ENCODE results near the gene KIF18B.

The KIF18B gene

DNA sequence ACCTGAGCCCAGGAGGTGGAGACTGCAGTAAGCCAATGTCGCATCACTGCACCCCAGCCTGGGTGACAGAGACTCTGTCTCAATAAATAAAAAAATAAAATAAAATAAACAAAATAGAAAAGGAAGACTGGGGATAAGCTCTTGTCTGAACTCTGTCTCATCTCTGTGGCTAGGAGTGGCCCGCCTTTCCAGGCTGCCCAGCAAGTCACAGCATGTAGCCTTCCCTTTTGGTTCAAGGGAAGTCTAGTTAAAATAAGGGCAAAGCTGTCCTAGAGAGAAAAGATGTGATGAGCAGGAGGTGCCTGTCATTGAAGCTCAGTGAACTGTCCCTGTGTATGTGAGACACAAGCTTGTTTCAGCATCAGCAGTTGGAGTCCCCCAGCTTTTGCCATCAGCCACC, 29.6 kb downstream of the KIF18B start:
- DNase-seq (ENCODE audit: low read depth): no peak

DNA sequence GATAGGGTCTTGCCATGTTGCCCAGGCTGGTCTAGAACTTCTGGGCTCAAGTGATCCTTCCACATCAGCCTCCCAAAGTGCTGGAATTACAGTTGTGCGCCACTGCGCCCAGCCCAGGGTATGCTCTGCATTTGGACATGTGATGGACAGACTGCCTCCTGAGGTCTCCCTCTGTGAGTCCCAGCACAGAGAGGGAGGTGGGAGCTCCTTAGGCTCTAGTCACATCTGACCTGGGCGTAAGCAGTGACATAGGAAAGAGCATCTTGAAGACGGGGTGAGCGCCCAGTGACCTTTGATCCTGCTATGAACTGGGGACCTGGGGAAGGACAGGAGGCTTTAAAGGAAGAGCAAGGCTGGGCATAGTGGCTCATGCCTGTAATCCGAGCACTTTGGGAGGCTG, 30.1 kb downstream of the KIF18B start:
- no peak for DNase-seq (ENCODE audit: low read depth)

DNA sequence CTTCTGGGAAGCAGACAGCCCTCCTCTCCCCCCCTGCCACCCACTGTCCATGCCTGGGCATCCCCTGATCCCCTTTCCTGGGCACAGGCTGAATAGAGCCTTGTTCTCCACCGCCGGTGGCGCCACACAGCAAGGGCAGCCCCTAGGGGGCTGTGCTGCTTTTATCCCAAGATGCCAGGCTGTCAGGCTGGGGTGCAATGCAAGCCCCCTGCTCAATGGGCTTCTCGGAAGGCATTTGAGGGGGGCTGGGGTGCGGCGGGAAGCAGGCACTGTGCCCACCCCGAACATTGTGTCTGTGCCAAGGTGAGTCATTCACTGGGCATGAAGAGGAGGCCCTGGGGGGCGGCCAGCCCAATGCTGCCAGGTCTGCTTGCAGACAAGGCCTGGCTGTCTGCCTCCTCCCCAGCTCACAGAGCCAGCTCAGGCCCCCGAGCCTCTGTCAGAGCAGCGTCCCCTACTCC, 30.8 kb downstream of the KIF18B start:
- DNase-seq (ENCODE audit: low read depth): peak; percentile 78

DNA sequence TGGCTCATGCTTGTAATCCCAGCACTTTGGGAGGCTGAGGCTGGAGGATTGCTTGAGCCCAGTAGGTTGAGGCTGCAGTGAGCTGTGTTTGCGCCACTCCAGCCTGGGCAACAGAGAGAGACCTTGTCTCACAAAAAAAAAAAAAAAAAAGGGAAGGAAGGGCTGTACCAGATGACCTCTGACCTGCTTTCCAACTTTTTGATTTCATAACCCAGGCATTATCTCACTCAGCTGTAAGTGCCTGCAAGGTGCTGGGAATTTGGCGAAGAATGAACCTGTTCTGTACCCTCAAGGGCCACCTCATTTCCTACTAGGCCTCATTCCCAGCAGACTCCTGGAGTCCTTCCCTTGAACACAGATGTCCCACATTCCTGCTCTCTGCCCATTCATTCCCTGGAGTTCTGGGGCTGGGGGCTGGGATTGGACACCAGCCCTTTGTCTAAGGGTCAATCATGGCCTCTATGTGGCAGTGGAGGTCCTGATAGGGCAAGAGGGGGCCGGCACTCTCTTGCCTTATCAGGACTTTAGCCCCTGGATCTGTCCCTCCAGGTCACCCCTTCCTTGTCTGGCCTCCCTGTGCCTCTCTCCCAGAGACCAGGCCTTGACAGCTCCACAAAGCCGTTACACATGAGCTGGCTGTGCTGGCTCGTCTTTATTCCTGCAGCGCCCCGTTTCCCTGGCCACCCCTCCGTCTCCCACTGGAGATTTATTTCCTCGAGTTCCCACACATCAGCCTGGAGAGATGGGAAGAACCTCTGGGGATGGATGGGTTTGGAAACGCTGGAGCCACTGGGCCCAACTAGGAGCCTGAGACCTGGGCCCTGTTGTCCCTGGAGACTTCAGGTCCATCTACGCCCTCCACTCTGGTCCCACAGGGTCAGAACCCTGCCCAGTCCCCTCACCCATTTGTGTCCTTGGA, 31.5 kb downstream of the KIF18B start:
- DNase-seq (ENCODE audit: low read depth): no peak

DNA sequence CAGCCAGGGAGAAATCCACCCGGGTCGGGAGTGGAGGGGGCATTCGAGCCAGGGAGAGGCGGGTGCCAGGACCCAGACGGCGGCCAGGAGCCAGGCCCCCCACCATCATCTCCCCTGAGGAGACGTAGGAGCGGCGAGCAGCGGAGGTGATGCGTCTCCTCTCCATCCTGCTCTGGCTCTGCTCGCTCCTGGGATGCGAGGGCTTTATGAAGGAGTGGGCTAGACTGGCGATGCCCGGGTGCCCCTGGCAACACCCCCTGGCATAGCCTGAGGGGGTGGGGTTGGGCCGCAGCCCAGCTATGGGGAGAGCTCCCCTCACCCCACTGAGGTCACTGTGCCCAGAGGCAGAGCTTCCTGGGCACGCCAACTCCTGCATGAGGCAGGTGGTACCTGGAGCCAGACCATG, 32.2 kb downstream of the KIF18B start, which contains the start of gene GFAP:
Gene GFAP, minus strand, starts transcription at position 180 of the 406 bp plus-strand sequence. Its CDS starts 14 bp downstream, at position 166.
- DNase-seq (ENCODE audit: low read depth): no peak

DNA sequence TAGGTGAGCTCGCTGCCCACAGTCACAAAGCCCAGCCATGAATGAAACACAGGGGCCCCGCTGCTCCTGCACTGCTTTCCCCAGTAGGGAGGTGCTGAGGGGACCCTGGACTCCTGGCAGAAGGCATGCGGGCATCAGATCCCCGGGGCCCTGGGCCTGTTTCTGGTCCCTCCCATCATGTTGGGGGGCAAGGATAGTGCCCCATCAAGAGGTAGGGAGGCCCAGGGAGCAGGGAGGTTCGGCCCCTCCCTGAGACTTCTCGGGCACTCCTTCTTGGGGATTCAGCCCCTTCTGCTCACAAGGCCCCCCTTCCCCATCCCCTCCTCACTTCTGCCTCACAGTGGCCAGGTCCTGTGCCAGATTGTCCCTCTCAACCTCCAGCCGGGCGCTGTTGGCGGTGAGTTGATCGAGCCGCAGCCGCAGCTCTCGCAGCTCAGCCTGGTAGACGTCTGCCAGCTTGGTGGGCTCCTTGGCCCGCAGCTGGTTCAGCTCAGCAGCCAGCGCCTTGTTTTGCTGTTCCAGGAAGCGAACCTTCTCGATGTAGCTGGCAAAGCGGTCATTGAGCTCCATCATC, 32.8 kb downstream of the KIF18B start:
- no peak for DNase-seq (ENCODE audit: low read depth)

DNA sequence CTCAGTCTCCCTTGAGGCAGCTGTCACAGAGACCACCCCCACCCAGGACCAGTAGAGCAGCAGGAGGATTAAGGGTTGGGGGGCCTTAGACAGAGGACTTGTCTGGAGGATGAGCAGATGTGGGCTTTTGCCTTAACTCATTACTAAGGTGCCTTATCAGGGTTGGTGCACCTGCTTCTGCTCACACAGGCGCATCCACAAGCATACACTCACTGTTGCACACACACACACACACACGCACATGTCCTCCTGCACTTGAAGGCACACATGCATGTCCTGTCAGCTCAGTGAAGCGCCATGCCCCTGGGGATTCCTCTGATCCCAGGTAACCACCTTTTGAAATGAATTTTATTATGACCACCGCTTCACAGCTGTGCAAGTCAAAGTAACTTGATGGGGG, 33.4 kb downstream of the KIF18B start:
- no peak for DNase-seq (ENCODE audit: low read depth)

DNA sequence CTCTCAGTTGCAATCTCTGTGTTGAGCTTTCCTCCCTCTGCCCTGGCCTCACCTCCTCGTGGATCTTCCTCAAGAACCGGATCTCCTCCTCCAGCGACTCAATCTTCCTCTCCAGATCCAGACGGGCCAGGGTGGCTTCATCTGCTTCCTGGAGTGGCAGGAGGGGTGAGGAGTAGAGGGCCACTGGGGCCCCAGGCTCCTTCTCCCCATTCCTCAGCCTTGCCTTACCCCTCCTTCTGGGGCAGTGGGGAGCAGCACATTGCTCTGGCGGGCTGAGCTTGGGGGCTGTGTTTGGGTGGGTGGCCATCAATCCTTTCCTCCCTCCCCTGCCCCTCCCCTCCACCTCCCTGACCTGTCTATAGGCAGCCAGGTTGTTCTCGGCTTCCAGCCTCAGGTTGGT, 33.9 kb downstream of the KIF18B start:
- no peak for DNase-seq (ENCODE audit: low read depth)

DNA sequence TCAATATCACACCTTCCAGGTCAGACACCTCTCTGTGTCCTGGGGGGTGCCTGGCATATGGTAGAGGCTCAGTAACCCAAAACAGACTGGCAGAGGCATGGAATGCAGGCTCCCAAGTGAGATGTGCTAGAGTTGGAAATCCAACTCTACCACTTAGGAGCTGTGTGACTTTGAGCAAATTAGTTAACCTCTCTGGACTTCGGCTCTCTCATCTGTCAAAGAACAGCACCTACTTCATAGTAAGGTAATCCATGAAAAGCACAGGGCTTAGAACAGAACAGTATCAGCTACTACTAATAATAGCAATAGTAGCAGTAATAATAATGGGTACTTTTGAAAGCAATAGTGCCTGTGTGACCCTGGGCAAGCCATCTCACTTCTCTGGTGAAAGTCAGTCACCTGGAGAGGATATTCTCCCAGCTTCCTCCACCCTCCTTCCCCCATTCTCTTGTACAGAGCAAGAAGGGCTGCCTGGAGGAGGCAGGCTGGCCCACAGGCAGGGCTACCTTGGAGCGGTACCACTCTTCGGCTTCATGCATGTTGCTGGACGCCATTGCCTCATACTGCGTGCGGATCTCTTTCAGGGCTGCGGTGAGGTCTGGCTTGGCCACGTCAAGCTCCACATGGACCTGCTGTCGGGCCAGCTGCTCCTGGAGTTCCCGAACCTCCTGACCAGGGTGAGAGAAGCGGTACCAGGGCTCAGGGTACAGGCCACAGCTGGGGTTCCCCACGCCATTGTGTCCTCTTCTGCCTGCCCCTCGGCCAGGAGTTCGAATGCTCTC, 34.6 kb downstream of the KIF18B start:
- DNase-seq (ENCODE audit: low read depth): no peak

DNA sequence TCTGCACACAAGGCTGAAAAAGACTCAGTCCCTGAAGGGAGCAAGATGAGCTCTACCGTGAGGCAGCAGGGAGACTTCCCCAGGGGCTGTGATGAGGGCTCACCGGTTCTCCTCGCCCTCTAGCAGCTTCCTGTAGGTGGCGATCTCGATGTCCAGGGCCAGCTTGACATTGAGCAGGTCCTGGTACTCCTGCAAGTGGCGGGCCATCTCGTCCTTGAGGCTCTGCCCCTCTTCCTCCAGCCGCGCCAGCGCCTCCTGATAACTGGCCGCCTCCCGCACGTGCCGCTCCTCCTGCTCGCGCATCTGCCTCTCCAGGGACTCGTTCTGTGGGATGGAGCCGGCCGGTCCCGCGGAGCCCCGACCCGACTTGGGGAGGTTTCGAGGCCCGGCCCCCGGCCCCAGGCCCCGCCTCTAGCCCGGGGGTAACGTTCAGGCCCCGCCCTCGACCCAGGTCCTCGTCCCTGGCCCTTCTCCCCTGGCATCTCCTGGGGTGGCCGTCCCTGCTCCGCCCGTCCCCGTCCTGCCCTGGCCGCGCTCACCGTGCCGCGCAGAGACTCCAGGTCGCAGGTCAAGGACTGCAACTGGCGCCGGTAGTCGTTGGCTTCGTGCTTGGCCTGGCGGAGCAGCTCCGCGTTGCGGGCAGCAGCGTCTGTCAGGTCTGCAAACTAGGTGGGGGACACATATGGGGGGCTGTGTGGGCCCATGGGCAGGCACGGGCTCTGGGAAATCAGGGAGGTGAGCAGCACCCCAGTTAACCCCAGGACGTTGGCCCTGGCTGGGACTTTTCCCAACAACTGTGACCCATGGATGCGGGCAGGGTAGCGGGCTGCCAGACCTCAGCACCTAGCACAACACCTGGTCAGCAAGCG, 36.2 kb downstream of the KIF18B start:
- peak; percentile 27 for DNase-seq (ENCODE audit: low read depth)

DNA sequence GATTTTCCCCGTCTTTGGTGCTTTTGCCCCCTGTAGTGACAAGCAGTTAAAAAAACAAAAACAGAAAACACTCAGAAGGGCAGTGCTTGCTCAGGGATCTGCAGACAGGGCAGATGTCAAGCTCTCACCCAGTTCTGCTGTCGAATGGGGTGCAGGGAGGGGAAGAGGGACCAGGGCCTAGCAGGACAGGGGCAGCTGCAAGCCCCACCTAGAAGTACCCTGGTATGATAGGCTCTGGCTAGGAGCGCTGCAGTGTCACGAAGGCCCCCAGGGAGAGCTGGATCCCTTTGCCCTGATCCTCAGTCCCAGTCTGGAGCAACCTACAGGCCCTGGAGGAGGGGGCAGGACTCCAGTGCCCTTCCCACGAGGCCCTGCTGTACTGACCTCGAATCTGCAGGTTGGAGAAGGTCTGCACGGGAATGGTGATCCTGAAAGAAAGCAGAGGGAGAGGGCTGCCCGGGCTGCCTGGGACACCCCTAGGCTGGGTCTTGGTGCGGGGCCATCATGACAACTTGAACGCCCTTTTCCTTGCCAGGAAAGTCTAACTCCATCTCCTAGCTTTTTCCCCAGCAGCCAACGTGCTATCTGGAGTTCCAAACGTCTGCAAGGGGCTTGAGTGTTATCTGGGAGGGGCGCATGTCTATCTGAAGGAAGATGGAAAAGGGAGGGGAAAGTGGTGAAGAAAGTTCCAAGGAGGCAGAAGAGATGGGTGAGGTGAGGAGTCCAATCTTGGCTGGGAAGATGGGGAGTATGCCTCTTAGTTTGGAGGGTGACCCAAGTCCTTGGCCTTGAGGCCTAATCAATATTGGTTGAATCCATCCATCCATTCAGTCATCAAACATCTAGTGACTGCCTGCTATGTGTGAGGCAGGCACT, 37.1 kb downstream of the KIF18B start:
- no peak for DNase-seq (ENCODE audit: low read depth)

DNA sequence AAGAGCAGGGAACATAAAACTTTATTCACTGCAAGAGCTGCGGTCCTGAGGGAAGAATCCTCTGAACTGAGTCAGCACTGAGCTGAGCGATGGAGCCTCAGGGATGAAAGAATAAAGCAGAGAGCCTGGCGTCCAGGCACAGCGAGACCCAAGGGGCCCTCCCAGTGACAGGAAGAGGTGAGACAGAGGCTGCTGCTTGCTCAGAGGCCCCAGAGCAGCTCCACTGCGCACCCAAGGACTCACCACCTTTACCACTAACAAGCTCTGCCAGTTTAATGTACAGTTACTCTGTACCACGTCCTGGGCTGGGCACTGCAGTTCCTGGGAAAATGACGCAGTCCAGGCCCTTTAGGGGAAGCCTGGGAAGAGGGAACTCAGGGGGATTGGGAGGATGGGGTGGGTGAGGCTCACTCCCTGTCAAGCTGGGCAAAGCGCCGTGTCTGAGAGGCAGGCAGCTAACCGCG, 37.9 kb downstream of the KIF18B start:
- no peak for DNase-seq (ENCODE audit: low read depth)

DNA sequence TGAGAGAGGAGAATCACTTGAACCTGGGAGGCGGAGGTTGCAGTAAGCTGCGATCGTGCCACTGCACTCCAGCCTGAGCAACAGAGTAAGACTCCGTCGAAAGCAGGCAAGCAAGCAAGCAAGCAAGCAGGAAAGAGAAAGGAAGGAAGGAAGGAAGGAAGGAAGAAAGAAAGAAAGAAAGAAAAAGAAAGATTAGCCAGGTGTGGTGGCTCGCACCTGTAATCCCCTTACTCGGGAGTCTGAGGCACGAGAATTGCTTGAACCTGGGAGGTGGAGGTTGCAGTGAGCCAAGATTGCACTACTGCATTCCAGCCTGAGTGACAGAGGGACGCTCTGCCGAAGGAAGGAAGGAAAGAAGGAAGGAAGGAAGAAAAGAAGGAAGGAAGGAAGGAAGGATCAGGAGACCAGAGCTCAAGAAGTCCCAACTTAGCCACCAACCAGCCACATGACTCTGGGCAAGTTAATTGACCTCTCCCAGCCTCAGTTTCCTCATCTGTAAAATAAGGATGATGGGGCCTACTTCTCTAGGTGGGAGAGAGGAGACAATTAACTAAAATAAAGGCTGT, 38.7 kb downstream of the KIF18B start:
- no peak for DNase-seq (ENCODE audit: low read depth)

DNA sequence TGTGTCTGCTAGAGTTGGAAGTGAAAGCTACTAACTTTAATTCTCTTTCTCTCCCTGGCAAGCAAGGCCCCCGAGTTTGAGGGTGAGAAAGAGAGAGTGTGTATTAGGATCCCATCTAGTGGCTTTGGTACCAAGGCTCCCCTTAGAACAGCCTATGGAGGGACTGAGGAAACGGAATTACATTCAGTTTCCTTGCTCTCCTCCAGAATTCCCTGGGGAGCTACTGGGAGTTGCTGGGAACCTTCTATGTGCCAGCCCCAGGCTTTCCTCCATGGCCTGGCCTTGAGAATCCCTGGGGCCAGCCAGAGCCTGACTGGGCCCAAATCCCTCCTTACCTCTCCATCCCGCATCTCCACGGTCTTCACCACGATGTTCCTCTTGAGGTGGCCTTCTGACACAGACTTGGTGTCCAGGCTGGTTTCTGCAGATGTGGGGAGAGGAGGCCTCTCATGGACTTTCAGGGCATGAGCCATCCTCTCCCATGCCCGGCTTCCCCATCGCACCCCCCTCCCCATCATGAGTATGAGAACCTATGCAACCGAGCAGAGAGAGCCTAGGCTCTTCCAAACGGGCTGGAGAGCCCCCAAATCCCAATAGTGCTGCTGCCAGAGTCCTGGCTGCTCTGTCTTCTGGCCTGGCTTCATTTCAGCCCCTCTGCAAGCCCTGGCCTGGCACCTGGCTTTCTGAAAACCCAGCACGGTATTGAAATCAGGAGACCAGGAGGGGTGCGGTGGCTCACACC, 39.7 kb downstream of the KIF18B start:
- no peak for DNase-seq (ENCODE audit: low read depth)

DNA sequence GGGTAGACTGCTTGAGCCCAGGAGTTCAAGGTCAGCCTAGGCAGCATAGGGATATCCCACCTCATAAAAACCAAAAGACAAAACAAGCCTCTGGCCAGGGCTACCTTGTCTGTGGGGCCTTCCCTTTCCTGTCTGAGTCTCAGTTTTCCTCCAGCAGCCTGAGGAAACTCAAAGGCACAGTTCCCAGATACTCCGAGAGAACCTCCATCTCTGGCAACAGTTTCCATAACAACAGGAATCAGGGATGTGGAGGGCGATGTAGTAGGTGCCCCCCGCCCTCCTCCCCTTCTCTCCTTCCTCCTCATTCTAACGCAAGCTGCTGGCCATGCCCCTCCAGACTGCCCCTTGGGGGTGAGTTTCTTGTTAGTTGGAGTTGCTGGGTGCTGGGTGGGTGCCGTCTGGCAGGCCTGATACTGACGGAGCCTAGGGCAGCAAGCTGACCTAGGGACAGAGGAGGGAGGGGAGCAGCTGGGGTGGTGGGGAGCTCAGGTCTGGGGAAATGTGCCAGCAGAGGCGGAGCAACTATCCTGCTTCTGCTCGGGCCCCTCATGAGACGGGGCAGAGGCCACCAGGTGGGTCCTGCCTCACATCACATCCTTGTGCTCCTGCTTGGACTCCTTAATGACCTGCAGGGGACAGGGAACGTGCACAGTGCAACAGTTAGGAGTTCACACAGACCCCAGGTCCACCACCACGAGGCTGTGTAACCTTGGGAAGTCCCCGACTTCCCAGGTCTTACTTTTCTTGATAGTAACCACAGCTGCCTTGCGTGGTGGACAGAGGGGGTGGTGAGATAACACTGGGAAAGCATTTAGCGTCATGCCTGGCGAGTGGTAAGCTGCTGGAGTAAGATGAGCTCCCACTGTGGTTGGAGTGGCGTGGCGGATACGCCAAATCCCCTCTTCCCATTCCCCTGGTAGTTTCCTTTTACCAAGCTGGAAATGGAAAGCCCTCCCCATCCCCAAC, 40.5 kb downstream of the KIF18B start:
- no peak for DNase-seq (ENCODE audit: low read depth)

DNA sequence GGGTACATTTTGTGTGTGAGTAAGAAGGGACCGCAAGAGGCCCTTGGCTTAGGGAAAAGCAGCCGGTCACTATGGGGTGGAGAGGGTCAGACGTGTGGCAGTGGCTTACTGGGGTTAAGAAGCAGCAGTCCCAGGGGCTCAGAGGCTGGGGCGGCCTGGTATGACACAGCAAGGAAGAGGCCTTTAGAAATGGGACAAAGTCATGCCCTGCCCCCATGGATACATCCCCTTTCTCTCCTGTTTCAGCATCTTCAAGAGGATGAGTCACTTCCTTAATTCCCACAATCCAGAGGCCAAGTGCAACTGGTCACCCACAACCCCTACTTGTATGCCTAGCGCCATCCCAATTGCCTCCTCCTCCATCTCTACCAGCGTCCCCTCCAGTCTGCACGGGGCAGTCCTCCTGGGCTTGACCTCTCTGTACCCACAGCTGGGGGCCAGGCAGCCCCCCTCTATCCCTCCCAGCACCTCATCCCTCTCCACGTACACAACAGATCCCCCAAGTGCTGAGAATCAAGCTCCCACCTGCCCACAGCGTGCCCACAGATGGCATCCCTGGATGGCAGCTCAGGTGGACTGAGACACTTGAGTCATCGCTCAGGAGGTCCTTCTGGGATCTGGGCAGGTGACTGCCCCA, 41.4 kb downstream of the KIF18B start:
- DNase-seq (ENCODE audit: low read depth): peak; percentile 87
